ENCODE results near the gene BMP6. TPM values are rescaled to one million over a fixed set of nuclear protein-coding genes. Genes with fewer than 3 reads are reported as not detected.
A peak's percentile ranks its signal among the peaks of the same experiment; 100 is the strongest.

The BMP6 gene
- total and polyA plus RNA-seq, 9 donors: 3.4 to 28.1 (median 8.3) TPM

DNA sequence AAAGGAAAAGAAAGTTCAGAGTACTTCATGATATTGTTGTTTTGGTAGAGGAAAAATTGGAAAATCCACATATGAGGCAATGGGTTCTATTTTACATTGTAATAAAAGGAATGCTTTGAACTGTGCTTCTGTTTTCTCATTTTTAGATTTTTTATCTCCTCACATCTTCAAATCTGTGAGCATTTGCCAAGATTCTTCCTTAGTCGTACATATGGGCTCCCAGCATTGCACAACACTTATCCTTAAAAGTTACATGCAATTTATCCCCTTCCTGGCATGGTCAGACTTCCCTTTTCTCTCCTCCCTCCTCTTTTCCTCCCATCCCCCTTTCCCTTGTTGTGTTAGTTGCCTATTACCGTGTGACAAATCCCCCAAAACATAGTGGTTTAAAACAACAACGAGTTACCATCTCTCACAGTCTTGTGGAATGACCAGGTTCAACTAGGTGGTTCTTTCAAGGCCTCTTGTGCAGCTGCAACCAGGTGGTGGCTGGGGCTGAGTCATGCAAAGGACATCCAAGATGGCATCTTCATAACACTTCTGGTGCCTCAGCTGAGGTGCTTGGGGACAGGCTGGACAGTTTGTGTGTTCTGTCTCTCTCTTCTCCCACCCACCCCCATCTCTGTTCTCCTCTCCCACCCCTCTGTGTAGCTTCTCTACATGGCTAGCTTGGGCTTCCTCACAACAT is 116.0 kb downstream of the BMP6 start:
- TF ChIP-seq, protein P1, sequence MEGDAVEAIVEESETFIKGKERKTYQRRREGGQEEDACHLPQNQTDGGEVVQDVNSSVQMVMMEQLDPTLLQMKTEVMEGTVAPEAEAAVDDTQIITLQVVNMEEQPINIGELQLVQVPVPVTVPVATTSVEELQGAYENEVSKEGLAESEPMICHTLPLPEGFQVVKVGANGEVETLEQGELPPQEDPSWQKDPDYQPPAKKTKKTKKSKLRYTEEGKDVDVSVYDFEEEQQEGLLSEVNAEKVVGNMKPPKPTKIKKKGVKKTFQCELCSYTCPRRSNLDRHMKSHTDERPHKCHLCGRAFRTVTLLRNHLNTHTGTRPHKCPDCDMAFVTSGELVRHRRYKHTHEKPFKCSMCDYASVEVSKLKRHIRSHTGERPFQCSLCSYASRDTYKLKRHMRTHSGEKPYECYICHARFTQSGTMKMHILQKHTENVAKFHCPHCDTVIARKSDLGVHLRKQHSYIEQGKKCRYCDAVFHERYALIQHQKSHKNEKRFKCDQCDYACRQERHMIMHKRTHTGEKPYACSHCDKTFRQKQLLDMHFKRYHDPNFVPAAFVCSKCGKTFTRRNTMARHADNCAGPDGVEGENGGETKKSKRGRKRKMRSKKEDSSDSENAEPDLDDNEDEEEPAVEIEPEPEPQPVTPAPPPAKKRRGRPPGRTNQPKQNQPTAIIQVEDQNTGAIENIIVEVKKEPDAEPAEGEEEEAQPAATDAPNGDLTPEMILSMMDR (IDR thresholded peaks at IDR 0.05): no peak
- TF ChIP-seq POLR2A (IDR thresholded peaks at IDR 0.05): no peak
- no peak for TF ChIP-seq EP300 (IDR thresholded peaks at IDR 0.05)
- Histone ChIP-seq H3K4me3 (no peak overlapping the region), H3K27ac (no peak overlapping the region), H3K36me3 (no peaks in the 10 kb centered on the region), H3K9me3 (no peaks in the 10 kb centered on the region), H3K27me3 (no peaks in the 10 kb centered on the region), H3K4me1 (ENCODE audit: insufficient read depth) (peaks cover 1% of the 10 kb centered on the region)
- intact Hi-C loops (cut with DNase I): no loop called here
- WGBS, 3 donors: 70 to 77% (median 77%) methylated on average over 3 of the region's 3 CpGs
- no peak for DNase-seq

DNA sequence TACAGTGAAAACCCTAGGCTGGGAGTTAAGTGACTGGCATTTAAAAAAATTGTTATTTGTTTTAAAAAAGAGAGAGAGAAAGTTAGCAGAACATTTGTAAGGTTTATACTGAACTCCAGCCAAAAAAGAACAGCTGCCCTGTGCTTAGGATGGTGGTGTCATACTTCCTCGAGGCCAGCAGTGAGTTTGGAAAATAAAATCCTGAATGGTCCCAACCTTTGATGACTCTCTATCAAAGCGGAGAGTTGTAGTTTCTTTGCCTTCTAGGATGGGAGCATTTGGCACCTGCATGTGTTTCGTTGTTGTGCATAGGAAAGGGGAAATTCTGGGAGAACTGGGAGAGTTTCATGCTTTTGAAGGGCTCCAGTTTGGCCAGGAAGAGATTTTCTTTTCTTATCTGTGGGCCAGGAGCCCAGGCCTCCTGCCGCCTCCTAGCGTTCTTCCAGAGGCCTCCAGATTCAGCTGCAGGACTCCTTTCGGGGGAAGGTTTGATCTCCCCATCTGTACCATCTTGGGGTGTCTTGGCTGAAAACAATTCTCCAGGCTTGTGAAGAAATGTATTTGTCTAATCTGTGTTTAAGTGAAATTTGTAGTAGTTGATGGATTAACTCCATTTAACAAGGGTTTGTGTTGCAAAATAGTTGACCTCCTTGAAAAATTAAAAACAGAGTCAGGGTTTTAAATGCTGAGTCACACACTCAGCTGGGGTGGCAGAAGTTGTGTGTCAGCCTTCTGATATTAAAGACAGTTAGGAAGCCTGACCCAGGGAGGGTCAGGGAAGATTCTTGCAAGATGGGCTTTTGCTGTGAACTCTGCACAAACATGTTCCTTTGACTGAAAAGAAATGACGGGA is 121.3 kb downstream of the BMP6 start:
- Histone ChIP-seq H3K9me3 (no peaks in the 10 kb centered on the region), H3K27ac (no peak overlapping the region), H3K36me3 (no peaks in the 10 kb centered on the region), H3K27me3 (no peaks in the 10 kb centered on the region), H3K4me1 (ENCODE audit: insufficient read depth) (peaks cover 1% of the 10 kb centered on the region), H3K4me3 (no peak overlapping the region)
- intact Hi-C loops (cut with DNase I): no loop called here
- WGBS, 3 donors: 16 to 29% (median 19%) methylated on average over 7 of the region's 7 CpGs
- peak in 3 of 5 donors; percentile 21 to 58 (median 42) for DNase-seq
- no peak for TF ChIP-seq EP300 (IDR thresholded peaks at IDR 0.05)
- TF ChIP-seq POLR2A (IDR thresholded peaks at IDR 0.05): no peak
- TF ChIP-seq, protein P1 (IDR thresholded peaks at IDR 0.05): peak in 1 of 3 donors; percentile 7

DNA sequence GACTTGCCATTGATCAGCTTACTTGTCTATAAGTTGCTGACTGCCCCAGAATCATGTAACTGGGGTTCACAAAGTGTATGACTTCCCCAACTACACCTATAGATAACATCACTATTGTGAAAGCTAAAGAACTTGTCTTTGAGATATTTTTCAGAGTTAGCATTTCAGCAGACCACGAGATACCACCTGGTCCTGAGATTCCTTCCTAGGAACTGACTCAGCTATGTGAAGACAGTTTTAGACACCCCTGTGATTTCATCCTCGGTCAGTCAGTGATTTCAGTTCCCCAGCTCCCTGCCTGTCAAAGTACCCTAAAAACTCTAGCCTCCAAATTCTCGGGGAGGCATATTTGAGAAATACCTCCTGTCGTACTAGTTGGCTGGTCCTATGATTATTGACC is 122.3 kb downstream of the BMP6 start:
- intact Hi-C loops (cut with DNase I): no loop called here
- Histone ChIP-seq H3K27ac (no peak overlapping the region), H3K4me3 (no peak overlapping the region), H3K4me1 (ENCODE audit: insufficient read depth) (no peaks in the 10 kb centered on the region), H3K36me3 (no peaks in the 10 kb centered on the region), H3K9me3 (no peaks in the 10 kb centered on the region), H3K27me3 (no peaks in the 10 kb centered on the region)
- 91 to 95% (median 94%) methylated on average over 4 of the region's 4 CpGs for WGBS, 3 donors
- no peak for TF ChIP-seq EP300 (IDR thresholded peaks at IDR 0.05)
- DNase-seq: no peak

- no peak overlapping the region for H3K27ac ChIP-seq
- intact Hi-C loops (cut with DNase I): no loop called here
- H3K4me3 ChIP-seq: no peak overlapping the region
- TF ChIP-seq EP300 (IDR thresholded peaks at IDR 0.05): no peak
- TF ChIP-seq, protein P1 (IDR thresholded peaks at IDR 0.05): no peak
- no peak for TF ChIP-seq POLR2A (IDR thresholded peaks at IDR 0.05)
- H3K27me3 ChIP-seq: no peaks in the 10 kb centered on the region
- H3K36me3 ChIP-seq: no peaks in the 10 kb centered on the region
- no peak for DNase-seq
- no peaks in the 10 kb centered on the region for H3K4me1 ChIP-seq (ENCODE audit: insufficient read depth)
- no peaks in the 10 kb centered on the region for H3K9me3 ChIP-seq
Measured at GRCh38 chr6:7851780-7852179, 125.9 kb downstream of the BMP6 start.

- Histone ChIP-seq H3K4me3 (no peak overlapping the region), H3K9me3 (no peaks in the 10 kb centered on the region), H3K27ac (no peak overlapping the region), H3K27me3 (no peaks in the 10 kb centered on the region), H3K36me3 (no peaks in the 10 kb centered on the region), H3K4me1 (ENCODE audit: insufficient read depth) (no peaks in the 10 kb centered on the region)
- DNase-seq: no peak
- TF ChIP-seq, protein P1 (IDR thresholded peaks at IDR 0.05): no peak
- TF ChIP-seq POLR2A (IDR thresholded peaks at IDR 0.05) (no peak), EP300 (IDR thresholded peaks at IDR 0.05) (no peak)
- intact Hi-C loops (cut with DNase I): no loop called here
- 66 to 84% (median 77%) methylated on average over 6 of the region's 6 CpGs for WGBS, 3 donors
Measured at GRCh38 chr6:7859591-7859990, 133.7 kb downstream of the BMP6 start.

All from ovary (tissue), 9 donors.